Suprapubic skin (tissue), 4 donors: ENCODE results near the gene ZNRD2. TPM values are rescaled to one million over a fixed set of nuclear protein-coding genes. Genes with fewer than 3 reads are reported as not detected.

ENCODE experiments used
- DNase-seq, 2 donors: peaks; one replicate each; pipeline ENCODE4 v3.0.0-alpha.2; 2019; ENCODE audit warnings: low spot score in 2 of 2
- H3K27ac ChIP-seq: fragments of 200-600 bp; sonication (generic); one replicate; pipeline ENCODE4 v1.5.1; 2019
- H3K27me3 ChIP-seq: fragments of 200-600 bp; sonication (generic); one replicate; pipeline ENCODE4 v1.5.1; 2019
- H3K36me3 ChIP-seq: fragments of 200-600 bp; sonication (generic); one replicate; pipeline ENCODE4 v1.5.1; 2019
- H3K4me1 ChIP-seq: fragments of 200-600 bp; sonication (generic); one replicate; pipeline ENCODE4 v1.5.1; 2019
- H3K4me3 ChIP-seq: fragments of 200-600 bp; sonication (generic); one replicate; pipeline ENCODE4 v1.5.1; 2019; ENCODE audit warnings: mild to moderate bottlenecking
- H3K9me3 ChIP-seq: fragments of 200-600 bp; sonication (generic); one replicate; pipeline ENCODE4 v1.5.1; 2019
- EP300 ChIP-seq: sonication (generic); formaldehyde crosslinking; IDR thresholded peaks from one replicate; pipeline ENCODE4 v1.6.1; 2017; ENCODE audit warnings: antibody characterized with exemption
- POLR2A ChIP-seq, 2 donors: fragments of 450-650 bp; IDR thresholded peaks; one replicate each; pipeline ENCODE4 v1.6.1; 2017; ENCODE audit warnings: antibody characterized with exemption in 2 of 2, mild to moderate bottlenecking in 2 of 2, moderate library complexity in 2 of 2
- POLR2AphosphoS5 ChIP-seq, 3 donors: sonication (generic); formaldehyde crosslinking; IDR thresholded peaks; one replicate each; pipeline ENCODE4 v1.6.1; 2017; ENCODE audit warnings: antibody characterized with exemption in 3 of 3
- WGBS: methylation state at CpG from one replicate; pipeline ENCODE4 v1.1.5; 2018; 5-methylcytosine and 5-hydroxymethylcytosine counted together
- total RNA-seq, 4 donors: library from RNA; depleted of rRNA; stranded (reverse); fragments of >200 nt; gene quantifications; one replicate each; pipeline ENCODE4 v1.1.0, GENCODE V29; 2016
- TF ChIP-seq, protein P1 (sequence below), 2 donors: fragments of 200-600 bp in 1 of 2; fragments of 450-650 bp in 1 of 2; sonication (generic) in 1 of 2; IDR thresholded peaks; one replicate each; pipeline ENCODE4 v1.5.1; 2016 to 2019; ENCODE audit warnings: antibody characterized with exemption in 2 of 2, mild to moderate bottlenecking in 1 of 2, moderate library complexity in 1 of 2

ZNRD2 gene
- total RNA-seq, 4 donors from 2014 or later: 60.9 to 97.4 (median 77.9) TPM

DNA sequence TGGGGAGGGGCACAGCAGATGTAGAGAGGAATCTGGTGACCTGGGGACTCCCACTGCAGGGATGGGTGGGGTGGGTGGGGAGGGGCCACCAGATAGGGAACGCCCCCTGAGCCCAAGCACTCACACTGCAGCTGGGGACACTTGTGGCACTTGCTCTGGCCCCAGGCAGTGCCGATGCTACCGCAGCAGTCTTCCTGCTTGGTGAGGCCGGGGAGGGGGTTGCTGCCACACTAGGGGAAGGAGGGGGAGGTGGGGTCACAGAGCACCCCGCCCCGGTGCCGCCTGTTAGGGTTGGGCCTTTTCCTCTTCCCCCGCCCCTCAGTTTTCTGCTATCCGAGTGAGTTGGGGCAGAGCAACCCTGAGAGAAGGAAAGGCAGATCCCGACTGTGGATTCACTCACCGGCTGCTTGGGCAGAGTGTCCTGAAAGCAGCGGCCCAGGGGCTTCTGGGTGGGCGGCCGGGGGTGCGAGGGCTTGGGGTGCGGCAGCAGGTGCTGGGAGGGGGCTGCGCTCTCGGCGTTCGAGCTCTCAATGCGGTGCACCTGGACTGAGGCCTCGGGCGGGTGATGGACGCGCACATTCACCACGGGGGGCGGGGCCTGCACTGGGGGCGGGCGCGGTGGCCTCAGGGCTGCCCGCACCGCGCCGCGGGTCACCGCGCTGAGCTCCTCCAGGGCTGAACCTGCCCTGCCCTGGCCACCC is 16.8 kb upstream of the ZNRD2 start:
- 55% methylated on average over 11 of the region's 37 CpGs for WGBS
- no peaks in the 10 kb centered on the region for H3K27me3 ChIP-seq
- no peak overlapping the region for H3K4me3 ChIP-seq
- no peaks in the 10 kb centered on the region for H3K9me3 ChIP-seq
- H3K27ac ChIP-seq: no peak overlapping the region
- TF ChIP-seq, protein P1, sequence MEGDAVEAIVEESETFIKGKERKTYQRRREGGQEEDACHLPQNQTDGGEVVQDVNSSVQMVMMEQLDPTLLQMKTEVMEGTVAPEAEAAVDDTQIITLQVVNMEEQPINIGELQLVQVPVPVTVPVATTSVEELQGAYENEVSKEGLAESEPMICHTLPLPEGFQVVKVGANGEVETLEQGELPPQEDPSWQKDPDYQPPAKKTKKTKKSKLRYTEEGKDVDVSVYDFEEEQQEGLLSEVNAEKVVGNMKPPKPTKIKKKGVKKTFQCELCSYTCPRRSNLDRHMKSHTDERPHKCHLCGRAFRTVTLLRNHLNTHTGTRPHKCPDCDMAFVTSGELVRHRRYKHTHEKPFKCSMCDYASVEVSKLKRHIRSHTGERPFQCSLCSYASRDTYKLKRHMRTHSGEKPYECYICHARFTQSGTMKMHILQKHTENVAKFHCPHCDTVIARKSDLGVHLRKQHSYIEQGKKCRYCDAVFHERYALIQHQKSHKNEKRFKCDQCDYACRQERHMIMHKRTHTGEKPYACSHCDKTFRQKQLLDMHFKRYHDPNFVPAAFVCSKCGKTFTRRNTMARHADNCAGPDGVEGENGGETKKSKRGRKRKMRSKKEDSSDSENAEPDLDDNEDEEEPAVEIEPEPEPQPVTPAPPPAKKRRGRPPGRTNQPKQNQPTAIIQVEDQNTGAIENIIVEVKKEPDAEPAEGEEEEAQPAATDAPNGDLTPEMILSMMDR (IDR thresholded peaks at IDR 0.05): no peak
- TF ChIP-seq POLR2A (IDR thresholded peaks at IDR 0.05): no peak
- TF ChIP-seq EP300: no peak
- no peak for TF ChIP-seq POLR2AphosphoS5 (IDR thresholded peaks at IDR 0.05)
- DNase-seq: no peak
- peaks cover 67% of the 10 kb centered on the region for H3K4me1 ChIP-seq
- H3K36me3 ChIP-seq: peaks cover 14% of the 10 kb centered on the region

DNA sequence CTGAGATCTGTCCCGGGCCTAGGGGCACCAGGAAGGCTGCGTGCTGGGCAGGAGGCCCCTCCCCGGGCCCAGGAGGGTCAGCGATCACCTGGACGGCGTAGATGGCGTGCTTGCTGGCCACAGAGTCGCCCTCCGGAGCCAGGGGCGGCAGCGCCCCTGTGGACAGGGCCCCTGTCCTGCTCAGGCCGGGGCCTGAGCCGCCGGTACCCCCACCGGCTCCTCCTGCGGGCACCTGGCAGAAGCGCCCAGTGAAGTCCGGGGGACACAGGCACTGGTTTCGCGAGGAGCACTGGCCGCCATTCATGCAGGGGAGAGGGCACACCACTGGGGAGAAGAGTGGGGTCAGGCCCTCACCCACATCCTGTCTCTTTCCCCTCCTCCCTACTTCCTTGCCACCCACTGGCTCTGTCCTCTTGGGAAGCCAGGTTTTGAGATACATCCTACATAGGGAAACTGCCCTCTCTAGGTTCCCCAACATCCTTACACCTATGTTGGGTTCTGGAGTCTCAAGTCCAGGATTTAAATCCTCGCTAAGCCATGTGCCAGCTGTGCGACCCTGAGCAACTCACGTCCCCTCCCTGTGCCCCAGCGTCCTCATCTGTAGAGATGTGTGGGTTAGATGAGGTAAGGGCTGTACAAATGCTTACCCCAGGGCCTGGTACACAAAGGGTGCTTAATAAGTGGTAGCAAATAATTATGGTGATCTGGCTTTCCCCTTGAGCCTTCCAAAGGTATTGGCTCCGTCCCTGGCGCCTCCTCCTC is 16.0 kb upstream of the ZNRD2 start:
- no peak for TF ChIP-seq EP300
- no peak for TF ChIP-seq POLR2AphosphoS5 (IDR thresholded peaks at IDR 0.05)
- TF ChIP-seq POLR2A (IDR thresholded peaks at IDR 0.05): no peak
- TF ChIP-seq, protein P1 (IDR thresholded peaks at IDR 0.05): no peak
- Histone ChIP-seq H3K4me3 (no peak overlapping the region), H3K9me3 (no peaks in the 10 kb centered on the region), H3K36me3 (peaks cover 8% of the 10 kb centered on the region), H3K27me3 (no peaks in the 10 kb centered on the region), H3K4me1 (peaks cover 75% of the 10 kb centered on the region), H3K27ac (no peak overlapping the region)
- DNase-seq: no peak
- 76% methylated on average over 10 of the region's 27 CpGs for WGBS

DNA sequence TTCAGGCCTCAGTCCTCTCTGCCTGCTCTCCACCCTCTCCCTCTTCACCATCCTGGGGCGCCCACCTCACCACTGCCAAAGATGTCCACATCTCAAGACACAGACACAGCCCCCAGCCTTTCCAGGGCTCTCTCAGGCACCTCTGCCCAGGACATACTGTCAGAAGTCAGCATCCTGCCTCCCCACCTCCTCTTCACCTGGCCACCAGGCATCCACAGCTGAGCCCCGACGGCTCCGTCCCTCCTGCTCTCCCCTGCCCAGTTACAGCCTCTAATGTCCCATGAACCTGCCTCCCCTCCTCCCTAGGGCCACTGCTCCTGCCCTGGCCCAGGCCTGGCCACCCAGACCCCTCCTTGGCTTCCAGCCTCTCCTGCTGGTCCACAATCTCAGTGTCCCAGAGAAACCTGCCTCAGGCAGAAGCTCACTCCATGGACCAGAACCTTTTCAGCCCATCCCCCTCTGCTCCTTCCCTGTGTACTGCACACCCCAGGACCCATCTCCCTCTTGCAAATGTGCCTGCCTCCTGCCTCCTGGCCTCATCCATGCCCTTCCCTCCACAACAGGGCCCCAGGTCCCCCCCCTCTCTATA is 15.3 kb upstream of the ZNRD2 start:
- TF ChIP-seq, protein P1 (IDR thresholded peaks at IDR 0.05): no peak
- TF ChIP-seq POLR2A (IDR thresholded peaks at IDR 0.05) (no peak), EP300 (no peak), POLR2AphosphoS5 (IDR thresholded peaks at IDR 0.05) (no peak)
- no peaks in the 10 kb centered on the region for H3K9me3 ChIP-seq
- H3K4me3 ChIP-seq: no peak overlapping the region
- H3K36me3 ChIP-seq: peaks cover 8% of the 10 kb centered on the region
- DNase-seq: no peak
- H3K27me3 ChIP-seq: no peaks in the 10 kb centered on the region
- 76% methylated on average over 4 of the region's 4 CpGs for WGBS
- H3K4me1 ChIP-seq: peaks cover 82% of the 10 kb centered on the region
- no peak overlapping the region for H3K27ac ChIP-seq

DNA sequence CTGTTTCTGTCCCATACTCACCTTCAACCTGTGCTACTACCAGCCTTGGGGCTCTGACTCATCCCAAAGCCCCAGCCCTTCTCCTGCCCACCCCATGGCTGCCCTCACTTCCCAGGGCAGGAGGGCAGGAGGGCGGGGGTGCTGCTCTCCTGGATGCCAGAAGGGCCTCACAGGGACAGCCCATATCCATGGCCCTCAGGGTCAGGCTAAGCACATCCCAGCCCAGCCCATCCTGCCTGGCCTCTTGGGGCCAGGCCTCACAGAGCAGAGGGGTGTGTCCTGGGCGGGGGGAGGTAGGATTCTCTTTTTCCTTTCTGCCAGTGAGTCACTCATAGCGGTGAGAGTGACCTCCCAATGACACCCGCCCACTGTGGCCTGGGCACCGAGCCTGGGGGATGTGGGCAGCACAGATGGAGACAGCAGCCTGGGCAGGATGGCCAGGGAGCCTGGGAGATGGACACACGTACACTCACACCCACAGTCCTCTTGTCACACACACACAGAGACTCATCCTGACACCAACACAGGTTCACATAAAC is 14.5 kb upstream of the ZNRD2 start:
- WGBS: 41% methylated on average over 3 of the region's 6 CpGs
- Histone ChIP-seq H3K4me1 (peaks cover 90% of the 10 kb centered on the region), H3K27me3 (no peaks in the 10 kb centered on the region), H3K27ac (no peak overlapping the region), H3K36me3 (peaks cover 8% of the 10 kb centered on the region), H3K9me3 (no peaks in the 10 kb centered on the region), H3K4me3 (no peak overlapping the region)
- DNase-seq: peak in 1 of 2 donors; percentile 86
- TF ChIP-seq, protein P1 (IDR thresholded peaks at IDR 0.05): no peak
- TF ChIP-seq POLR2A (IDR thresholded peaks at IDR 0.05): no peak
- TF ChIP-seq EP300: no peak
- TF ChIP-seq POLR2AphosphoS5 (IDR thresholded peaks at IDR 0.05): no peak
